Left hindlimb (tissue), 1 donor: ENCODE data around the gene AMER3.
A peak's percentile ranks its signal among the peaks of the same experiment; 100 is the strongest.

Experiments used
- DNase-seq: peaks from one replicate; pipeline ENCODE4 v3.0.0-alpha.2; 2018

The AMER3 gene

DNA sequence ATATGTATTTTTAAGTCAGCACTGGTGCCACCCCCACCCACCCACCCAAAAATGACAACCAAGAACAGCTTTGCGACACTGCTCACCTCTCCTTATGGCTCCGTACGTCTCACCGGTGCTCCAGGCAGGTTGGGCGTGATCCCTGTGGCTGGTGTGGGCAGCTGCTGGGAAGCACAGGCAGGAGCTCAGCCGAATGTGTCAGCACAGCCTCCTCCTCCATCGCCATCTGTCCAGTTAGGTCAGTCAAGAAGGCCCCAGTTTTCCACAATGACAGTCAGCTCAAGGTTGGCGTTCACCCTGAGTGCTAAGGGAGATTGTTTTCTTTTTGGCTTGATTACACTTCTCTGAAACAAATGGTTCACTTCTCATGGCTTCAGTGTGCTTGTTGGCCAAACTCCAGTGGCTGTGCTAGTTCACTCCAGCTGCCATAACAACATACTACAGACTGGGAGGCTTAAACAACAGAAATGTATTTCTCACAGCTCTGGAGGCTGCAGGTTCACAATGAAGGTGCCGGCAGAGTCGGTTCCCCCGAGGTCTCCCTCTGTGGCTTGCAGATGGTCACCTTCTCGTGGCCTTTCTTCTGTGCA, 30.2 kb downstream of the AMER3 start:
- DNase-seq, result no peak

DNA sequence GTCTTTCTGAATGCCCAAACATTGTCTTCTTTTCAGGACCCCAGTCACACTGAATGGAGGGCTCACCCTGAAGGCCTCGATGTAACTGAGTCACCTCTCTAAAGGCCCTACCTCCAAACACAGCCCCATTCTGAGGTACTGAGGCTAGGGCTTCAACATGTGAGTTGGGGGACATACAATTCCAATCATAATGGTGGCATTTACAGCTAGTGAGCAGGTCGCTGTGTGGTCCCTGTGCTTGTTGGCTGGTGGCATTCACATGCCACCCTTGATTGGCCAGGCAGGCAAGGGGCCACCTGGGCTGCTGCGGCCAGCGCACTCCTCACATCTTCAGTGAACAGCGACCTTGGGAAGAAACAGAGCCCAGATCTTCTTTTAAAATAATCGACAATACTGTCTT, 30.7 kb downstream of the AMER3 start:
- no peak for DNase-seq

DNA sequence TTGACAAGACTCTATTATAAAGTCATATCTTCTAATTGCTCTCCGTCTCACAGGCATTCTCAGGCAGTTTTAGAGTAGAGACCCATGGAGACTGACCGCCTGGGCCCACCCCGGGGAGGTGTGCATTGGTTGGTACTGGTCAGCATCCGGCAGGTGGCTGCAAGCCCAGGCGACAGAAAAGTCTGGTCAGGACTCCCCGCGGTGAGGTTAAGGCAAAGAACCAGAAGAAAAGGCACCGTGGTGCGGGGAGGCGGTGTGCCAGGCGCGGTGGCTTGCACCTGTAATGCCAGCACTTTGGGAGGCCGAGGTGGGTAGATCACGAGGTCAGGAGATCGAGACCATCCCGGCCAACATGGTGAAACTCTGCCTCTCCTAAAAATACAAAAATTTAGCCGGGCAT, 32.5 kb downstream of the AMER3 start:
- DNase-seq, result no peak

DNA sequence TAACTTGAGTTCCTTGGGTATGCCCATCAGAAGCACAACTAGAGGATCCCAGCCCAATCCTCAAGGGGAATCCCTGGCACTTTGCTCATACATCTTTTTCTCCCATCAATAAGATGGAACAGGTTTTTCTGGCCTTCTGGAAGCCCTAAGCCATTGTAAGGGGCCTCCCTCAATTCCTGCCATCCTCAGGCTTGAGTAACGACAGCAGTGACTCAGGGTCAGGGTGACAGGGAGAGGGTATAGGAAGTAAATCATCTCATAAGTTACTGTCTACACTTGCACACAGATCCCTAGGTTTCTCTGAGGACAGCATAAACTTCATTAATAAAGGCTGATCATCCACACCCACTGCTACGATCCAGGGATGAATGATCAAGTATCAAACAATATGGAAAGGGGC, 35.0 kb downstream of the AMER3 start:
- no peak for DNase-seq

DNA sequence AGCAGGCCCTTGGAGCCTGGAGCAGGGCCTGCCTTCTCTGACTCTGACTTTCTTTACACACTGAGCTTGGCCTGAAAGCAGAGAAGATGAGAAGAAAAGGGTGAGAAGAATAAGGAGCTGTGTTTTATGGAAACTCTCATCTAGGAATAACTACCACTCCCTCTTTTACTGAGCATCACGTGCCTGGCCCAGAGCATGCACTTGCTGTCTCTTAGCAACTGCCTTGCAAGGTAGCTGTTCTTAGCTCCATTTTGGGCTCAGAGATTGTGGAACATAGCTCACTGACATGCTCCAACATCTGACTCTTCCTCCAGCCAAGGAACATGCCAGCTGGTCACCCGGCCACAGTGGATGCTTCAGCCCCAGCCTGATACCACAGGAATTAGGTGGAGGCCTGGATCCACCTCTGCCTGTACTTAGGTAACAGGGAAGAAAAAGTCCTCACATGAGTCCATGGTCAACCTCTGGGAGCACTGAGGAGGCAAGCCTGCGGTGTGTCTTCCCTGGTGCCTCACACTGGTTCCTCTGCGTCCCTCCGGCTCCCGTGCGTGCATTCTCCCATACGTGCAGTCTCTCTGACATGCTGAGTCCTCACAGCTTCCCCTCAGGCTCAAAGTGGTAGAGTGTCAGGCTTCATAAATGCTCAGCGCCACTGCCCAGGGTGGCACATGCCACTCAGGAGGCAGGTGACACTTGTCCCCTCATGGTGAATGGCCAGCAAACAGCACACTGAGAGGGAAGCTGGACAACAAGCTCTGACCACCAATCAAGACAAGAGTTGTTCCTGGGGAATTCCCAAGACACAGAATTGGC, 35.7 kb downstream of the AMER3 start:
- no peak for DNase-seq

DNA sequence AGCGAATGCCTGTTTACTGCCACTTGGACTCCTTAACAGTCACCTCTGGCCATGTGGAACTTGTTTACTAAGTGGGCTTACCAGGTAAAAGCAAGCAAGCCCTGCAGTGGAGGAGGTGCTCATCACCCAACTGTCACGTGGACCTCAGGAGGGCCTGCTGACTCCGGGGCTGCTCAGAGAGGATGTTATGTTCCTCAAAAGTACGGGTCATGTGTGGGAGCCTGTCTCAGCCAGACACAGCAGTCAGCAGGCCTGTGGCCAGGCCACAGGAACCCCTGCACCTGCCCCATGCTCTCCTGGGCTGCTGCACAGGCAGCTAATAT, 36.2 kb downstream of the AMER3 start:
- DNase-seq, result no peak

DNA sequence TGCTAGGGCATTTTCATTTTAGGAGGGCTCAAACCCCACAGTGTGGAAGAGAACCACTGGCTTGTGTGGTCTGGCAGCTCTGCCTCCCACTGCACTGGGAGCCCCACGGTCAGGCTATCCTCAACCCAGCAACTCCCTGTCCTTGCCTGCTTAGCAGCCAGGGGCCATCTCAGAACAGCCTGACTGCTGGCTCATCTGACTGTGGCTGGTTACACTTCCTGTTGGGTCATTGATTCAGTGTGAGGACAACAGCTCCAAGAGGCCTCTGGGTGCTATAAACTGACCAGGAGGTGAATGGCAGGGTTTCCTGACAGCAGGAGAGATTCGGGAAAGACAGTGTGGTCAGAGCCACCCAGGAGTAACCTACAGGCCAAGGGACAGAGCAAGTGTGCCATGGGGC, 40.1 kb downstream of the AMER3 start:
- DNase-seq, result no peak

DNA sequence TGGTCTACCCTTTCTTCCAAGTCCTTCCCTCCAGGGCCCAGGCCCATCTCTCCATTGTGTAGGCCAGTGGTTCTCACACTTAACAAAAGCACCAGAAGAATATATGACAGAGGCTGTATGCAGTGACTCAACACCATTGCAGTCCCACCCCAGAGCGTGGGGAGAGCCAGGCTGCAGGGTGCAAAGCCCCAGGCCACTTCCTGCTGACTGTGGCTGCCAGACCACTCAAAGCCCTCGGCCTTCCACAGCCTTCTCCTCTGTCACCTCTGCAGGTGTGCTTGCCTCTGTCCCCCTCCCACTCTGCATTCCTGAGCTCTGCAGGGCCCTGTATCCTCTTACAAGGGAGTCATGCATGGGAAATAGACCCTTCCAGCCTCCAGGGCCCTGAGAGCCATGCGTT, 41.0 kb downstream of the AMER3 start:
- DNase-seq, result no peak

DNA sequence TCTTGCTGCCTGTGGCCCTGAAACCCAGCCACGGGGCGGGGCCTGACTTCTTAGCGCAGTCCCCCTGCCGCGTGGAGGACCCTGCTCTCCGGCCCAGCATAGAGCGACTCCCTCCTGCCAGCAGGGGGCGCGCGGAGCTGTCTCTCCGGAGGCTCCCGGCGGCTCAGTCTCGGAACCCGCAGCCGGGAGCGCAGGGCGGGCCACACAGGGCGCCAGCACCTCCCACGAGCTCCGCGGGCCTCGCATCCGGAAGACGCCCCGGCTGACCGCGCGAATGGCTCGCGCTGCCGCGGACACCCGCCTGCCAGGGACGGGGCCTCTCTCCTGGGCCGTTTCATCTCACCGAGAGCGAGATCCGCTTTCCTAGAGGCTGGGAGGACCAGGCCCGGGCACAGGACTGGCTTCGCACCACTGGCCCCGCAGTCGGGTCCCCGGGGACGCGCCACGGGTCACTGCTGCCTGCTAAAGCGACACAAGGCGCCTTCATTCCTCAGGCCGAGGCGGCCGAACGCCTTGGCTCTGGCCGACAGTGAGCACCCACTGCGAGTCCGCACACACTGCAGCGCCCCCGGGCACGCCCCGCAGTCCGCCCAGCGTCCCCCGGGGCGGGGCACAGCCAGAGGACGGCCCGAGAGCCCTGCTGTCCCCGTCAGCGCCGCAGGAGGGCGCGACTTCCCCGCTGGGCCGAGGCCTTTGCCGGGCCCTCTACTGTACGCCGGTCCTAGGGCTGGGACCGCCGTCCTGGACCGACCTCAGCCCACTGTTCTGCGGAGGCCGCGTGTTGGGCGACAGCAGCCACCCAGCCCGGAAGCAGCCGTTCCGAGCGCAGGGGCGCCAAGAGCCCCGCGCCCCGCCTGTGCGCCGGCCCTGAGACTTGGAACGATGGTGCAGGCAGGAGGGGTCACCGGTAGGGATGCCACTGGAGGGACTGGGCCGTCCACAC, 42.4 kb downstream of the AMER3 start:
- DNase-seq, result peak; percentile 93

DNA sequence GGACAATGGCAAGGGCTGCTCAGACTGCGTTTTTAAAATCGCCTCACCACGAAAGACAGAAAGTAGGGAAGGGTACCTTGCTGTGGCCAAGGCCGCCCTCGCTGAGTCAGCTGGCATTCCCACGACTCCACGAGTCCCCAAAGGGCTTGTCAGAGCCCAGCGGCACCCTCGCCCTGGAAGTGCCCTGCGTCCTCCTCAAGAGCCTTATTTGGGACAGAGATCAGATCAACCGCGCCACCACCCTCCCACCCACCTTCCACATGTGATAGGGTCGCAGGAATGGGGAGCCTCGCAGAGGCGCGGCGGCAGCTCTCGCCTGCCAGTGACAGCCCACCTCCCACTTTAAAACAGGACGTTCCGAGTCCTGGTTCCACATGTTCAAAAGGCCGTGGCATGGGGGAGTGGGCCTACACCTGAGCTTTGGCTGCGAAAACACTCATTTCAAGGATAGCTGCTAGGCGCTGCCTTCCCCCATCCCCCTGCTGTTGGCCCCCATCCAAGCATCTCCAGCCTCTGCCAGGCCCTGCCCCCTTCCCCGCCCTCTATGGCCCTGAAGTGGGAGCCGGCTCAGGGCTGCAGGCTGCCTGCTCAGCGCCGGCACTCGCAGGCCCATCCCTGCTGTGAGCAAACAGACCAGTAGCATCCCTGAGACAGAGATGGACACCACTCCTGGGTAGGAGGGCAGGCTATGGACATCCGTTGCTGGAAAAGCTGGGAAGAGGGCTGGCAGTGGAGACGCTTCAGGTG, 43.3 kb downstream of the AMER3 start:
- DNase-seq, result peak; percentile 58

DNA sequence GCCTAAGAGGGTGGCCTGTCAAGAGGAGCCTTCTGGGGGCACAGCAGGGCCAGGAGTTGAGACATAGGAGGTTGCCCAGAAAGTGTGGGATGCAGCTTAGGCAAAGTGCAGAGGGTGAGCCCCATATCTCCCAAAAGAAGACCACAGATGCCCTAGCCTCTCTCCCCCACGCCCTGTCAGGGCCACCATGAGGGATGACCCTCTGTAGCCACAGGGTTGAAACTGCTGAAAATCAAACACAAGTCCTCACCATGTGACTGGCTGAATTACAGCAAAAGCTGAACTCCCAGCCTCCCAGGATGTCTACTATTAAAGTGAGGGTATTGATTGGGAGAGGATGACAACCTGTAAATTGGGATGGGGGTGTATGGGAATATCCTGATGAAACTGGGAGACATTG, 44.0 kb downstream of the AMER3 start:
- DNase-seq, result no peak

DNA sequence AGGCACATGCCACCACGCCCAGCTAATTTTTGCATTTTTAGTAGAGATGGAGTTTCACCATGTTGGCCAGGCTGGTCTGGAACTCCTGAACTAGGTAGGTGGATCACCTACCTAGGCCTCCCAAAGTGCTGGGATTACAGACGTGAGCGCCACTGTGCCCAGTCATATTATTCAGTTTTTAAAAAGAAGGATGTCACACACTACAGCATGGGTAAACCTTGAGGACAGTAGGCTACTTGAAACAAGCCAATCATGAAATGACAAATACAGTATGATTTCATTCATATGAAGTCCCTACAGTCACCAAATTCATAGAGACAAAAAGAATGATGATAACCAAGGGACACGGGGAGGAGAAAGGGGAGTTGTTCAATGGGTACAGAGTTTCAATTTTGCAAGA, 50.3 kb downstream of the AMER3 start:
- DNase-seq, result no peak

DNA sequence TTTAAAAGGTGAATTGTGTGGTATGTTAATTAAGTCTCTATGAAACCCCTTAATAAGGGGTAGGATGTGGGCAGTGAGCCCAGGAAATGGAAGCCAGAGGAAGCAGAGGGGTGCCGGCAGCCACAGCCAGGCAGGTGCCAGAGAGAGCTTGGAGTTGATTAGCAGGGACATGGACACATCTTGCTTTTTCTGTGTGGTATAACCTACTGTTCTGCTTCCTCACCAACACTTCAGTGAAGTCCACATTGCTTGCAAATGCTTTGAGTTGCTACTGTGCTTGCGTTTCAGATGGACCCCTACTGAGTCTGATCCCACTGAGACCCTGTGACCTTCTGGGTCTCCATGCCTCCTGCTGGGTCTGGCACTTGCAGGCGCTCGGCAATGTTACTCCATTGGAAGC, 51.0 kb downstream of the AMER3 start:
- DNase-seq, result no peak

DNA sequence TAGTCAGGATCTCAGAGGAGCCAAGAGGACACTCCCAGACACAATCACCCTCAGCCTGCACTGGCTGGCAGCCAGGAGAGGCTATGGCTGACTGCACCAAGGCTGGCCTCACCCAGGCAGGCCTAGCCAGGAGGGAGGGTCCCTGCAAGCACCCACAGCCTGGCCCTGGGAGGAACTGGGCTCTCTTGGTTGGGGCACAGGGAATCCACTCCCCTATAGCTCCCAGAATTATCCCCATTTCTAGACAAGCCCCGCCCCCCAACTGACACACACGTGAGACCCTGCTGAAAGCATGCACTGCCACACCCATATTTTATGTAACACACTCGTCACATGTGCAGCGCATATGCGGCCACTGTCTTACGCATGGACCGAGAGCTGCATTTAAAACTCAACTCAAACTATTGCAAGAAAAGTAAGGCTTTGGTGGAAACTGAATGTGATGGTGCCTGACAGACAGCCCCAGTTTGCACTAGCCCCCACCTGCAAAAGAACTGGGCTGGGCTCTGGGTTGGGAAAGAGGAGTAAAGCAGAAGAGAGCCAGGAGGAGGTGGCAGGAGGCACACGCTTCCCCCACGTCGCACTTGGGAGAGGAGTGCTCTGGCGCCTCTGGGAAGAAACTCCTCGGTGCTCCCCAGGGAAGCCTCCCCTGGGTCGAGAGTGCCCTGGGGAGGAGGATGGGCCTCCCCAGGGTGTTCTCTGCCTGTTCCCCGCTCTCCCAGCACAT, 52.5 kb downstream of the AMER3 start:
- DNase-seq, result no peak

DNA sequence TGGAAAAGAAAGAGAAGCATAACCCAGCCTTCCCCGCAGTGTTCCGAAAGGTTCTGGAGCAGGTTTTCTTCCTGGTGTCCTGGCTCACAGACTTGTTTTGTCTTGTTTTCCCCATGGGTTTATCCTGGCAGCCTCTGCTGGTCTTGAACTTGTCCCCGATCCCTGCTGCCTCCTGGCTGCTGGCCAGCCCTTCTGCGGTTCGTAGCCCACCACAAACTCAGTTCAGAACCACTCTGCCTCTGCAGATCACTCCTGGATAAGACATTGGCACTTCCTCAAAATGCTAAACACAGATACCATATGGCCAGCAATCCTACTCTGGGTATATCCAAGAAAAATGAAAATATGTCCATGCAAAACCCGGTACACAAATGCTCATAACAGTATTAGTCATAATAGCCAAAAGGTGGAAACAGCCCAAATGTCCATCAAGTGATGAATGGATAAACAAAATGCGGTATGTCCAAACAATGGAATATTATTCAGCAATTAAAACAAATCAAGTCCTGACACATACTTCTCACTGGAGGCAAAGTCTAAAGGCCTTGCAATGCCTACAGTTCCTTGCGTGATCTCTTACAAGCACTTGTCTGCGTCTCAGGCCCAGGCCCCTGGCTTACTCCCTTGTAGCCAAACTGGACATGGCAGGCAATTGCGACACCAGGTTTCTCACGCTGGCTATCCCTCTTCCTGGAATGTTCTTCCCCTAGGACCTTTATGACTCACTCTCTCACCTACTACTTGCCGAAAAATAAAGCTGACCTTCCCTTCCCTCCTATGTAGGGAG, 53.3 kb downstream of the AMER3 start:
- DNase-seq, result no peak

DNA sequence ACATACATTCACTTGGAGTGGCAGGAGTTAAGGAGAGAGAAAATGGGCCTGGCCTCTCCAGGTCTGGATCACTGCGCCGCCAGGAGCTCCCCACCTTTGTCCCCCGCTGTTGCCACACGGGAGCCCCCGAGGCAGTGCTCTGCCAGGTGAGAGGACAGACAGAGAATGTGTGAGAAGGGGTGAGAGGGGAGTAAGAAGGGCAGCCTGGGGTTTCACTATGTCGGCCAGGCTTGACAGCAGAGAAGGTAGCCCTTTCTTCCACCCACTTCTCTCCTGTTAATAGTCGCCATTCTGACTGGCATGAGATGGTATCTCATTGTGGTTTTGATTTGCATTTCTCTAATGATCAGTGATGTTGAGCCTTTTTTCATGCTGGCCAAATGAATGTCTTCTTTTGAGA, 55.1 kb downstream of the AMER3 start:
- no peak for DNase-seq

DNA sequence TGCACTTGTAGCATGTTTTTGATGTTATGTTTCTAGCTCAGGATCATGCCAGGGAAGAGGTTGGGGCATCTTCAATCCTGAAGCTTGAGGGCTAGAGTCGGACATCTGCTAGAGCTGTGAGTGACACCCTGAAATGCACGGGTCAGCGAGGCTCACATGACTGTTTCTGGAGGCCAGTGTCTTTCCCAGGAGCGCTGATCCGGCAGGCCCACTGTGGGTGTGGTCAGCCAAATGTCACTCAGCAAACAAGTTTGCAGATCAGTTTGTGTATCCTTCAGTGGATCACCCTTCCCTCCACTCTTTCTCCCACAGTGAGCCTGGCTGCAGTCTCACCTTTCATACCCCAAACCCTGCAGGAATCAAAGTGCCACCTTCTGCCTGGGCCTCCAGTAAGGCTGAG, 58.4 kb downstream of the AMER3 start:
- no peak for DNase-seq

DNA sequence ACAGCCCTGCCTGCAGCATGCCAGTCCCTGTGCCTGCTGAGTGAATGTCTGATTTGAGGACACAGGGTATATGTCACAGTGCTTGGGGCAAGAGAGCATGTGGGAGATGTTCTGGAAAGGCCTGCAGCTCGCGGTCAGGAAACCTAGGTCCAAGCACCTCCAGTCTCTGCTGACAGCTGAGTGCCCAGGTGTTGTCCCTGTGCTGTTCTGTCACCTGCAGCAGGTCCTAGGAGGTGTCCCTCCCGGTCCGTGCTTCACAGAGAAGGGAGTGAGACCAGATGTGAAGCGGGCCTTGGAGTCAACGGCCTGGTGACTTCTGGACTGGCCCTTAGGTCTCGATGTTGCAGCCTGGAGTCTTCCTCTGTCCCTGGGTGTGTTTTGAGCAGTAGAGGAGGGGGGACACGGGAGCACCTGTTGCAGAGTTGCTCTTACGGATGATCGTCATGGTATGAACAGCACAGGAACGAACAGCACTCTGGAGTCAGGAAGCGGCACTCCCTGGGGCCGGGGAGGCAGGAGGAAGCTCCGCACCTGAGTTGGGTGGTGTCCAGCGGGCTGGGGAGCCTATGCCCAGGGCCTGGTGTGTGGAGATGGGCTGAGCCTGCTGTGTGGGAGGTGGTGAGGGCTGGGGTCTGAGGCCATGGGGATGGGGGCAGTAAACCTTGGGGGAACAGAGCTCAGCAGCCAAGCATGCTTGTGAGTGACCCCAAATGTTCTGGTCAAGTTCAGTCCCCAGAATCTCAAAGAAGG, 59.8 kb downstream of the AMER3 start:
- DNase-seq, result no peak
